Keratinocyte (primary cell): Measurements from ENCODE around the gene ILKAP. TPM values are rescaled to one million over a fixed set of nuclear protein-coding genes. Genes with fewer than 3 reads are reported as not detected.

Source experiments
- DNase-seq: peaks from one replicate; pipeline ENCODE4 v3.0.0-alpha.2; 2011; ENCODE audit warnings: low read depth, missing footprints, low spot score
- FAIRE-seq: peaks from 2 replicates; lab custom pipeline; 2011; peaks lifted over from hg19 to GRCh38; lab: Jason Lieb, UNC
- H2AFZ ChIP-seq: 2 replicates; pipeline ENCODE4 v1.6.0; 2012; ENCODE audit warnings: low read length, control low read depth, inconsistent platforms; ENCODE audit not compliant: control insufficient read depth
- H3K27ac ChIP-seq: 2 replicates; pipeline ENCODE4 v1.5.1; 2011; ENCODE audit warnings: low read length; ENCODE audit not compliant: control insufficient read depth, insufficient read depth
- H3K27me3 ChIP-seq: 3 replicates; pipeline ENCODE4 v1.6.0; 2011; ENCODE audit warnings: low read length; ENCODE audit not compliant: control insufficient read depth, insufficient read depth; ENCODE audit errors: extremely low read depth
- H3K36me3 ChIP-seq, 2 experiments: 2 replicates in 1 of 2; 3 replicates in 1 of 2; pipeline ENCODE4 v1.5.1; 2011; ENCODE audit warnings: low read length in 2 of 2, mild to moderate bottlenecking in 1 of 2; ENCODE audit not compliant: control insufficient read depth in 2 of 2, insufficient read depth in 2 of 2; ENCODE audit errors: extremely low read depth in 1 of 2
- H3K4me1 ChIP-seq: 3 replicates; pipeline ENCODE4 v1.5.1; 2011; ENCODE audit warnings: low read length; ENCODE audit not compliant: control insufficient read depth, insufficient read depth; ENCODE audit errors: extremely low read depth
- H3K4me2 ChIP-seq: 3 replicates; pipeline ENCODE4 v1.6.0; 2011; ENCODE audit warnings: low read depth, low read length; ENCODE audit not compliant: control insufficient read depth, insufficient read depth; ENCODE audit errors: extremely low read depth
- H3K4me3 ChIP-seq, 3 experiments: fragments of 200-600 bp in 1 of 3; sonication (generic) in 1 of 3; 2 replicates in 2 of 3; 3 replicates in 1 of 3; pipeline ENCODE4 v1.5.1; 2011 to 2016; ENCODE audit warnings: low read length in 3 of 3, mild to moderate bottlenecking in 3 of 3, control low read depth in 2 of 3, inconsistent platforms in 1 of 3, low read depth in 1 of 3, mixed read lengths in 1 of 3, mixed run types in 1 of 3, moderate library complexity in 1 of 3; ENCODE audit not compliant: control insufficient read depth in 2 of 3, insufficient read depth in 2 of 3; ENCODE audit errors: extremely low read depth in 1 of 3
- H3K79me2 ChIP-seq: 2 replicates; pipeline ENCODE4 v1.6.0; 2012; ENCODE audit warnings: low read length; ENCODE audit not compliant: control insufficient read depth, insufficient read depth
- H3K9ac ChIP-seq: 3 replicates; pipeline ENCODE4 v1.6.0; 2011; ENCODE audit warnings: low read length; ENCODE audit not compliant: control insufficient read depth, insufficient read depth; ENCODE audit errors: extremely low read depth
- H3K9me1 ChIP-seq: 3 replicates; pipeline ENCODE4 v1.6.0; 2011; ENCODE audit warnings: low read length; ENCODE audit not compliant: control insufficient read depth, insufficient read depth; ENCODE audit errors: extremely low read depth
- H3K9me3 ChIP-seq: 2 replicates; pipeline ENCODE4 v1.5.1; 2012; ENCODE audit warnings: low read depth, low read length; ENCODE audit not compliant: control insufficient read depth
- H4K20me1 ChIP-seq: 3 replicates; pipeline ENCODE4 v1.6.0; 2011; ENCODE audit warnings: low read length; ENCODE audit not compliant: control insufficient read depth, insufficient read depth; ENCODE audit errors: extremely low read depth
- CTCF ChIP-seq, 3 experiments: IDR thresholded peaks in 1 of 3; conservative IDR thresholded peaks in 1 of 3; optimal IDR thresholded peaks in 1 of 3; 2 replicates in 2 of 3; 3 replicates in 1 of 3; pipeline versions ENCODE3 to v1.5.1; 2011; ENCODE audit warnings: low read length in 3 of 3, mild to moderate bottlenecking in 3 of 3, moderate library complexity in 2 of 3, control low read depth in 1 of 3, inconsistent platforms in 1 of 3; ENCODE audit not compliant: insufficient read depth in 2 of 3; ENCODE audit errors: extremely low read depth in 1 of 3
- EZH2 ChIP-seq: IDR thresholded peaks from one replicate; pipeline ENCODE4 v1.6.1; 2012; ENCODE audit warnings: inconsistent platforms, mild to moderate bottlenecking, low read length, moderate library complexity
- dilution Hi-C: fragments of 300-500 bp; cut with MboI; formaldehyde crosslinking; loops from one replicate; pipeline ENCODE4 v1.7.0; 2020; ENCODE audit warnings: low sequenced_read_pairs; ENCODE audit not compliant: extremely low pct_ligation_motif_present
- polyA plus RNA-seq, 5 experiments: library from polyadenylated mRNA; depleted of rRNA in 3 of 5; stranded (reverse) in 3 of 5; stranded (forward) in 1 of 5; unstranded in 1 of 5; fragments of >200 nt; gene quantifications; 1 replicate in 1 of 5; 2 replicates in 3 of 5; 3 replicates in 1 of 5; pipeline versions ENCODE4 v1.2.1 to v1.2.3, GENCODE V29; 2011 to 2012; ENCODE audit warnings: missing spikeins in 2 of 5, low read depth in 1 of 5, low replicate concordance in 1 of 5

The ILKAP gene
- polyA plus RNA-seq, 1 donor (not counting 4 experiments of a cell fraction or from before 2014, with no cell fraction given), result 39.1 TPM

- H4K20me1 ChIP-seq, result no peaks in the 10 kb centered on the region
- no peak overlapping the region for H3K27ac ChIP-seq
- H3K9me1 ChIP-seq, result no peaks in the 10 kb centered on the region
- dilution Hi-C loops, result no loop called here
- H3K9ac ChIP-seq, result no peak overlapping the region
- TF ChIP-seq CTCF (optimal IDR thresholded peaks at IDR 0.05 in 1 of 3, IDR thresholded peaks at IDR 0.05 in 1 of 3, conservative IDR thresholded peaks at IDR 0.05 in 1 of 3; ENCODE audit: extremely low read depth in 1 of 3, insufficient read depth in 2 of 3, low read length in 3 of 3) (no peak), EZH2 (no peak)
- no peaks in the 10 kb centered on the region for H3K4me1 ChIP-seq
- H3K79me2 ChIP-seq, result no peaks in the 10 kb centered on the region
- H3K4me2 ChIP-seq, result no peak overlapping the region
- no peak overlapping the region for H3K4me3 ChIP-seq
- FAIRE-seq (no peak), DNase-seq (no peak)
- no peaks in the 10 kb centered on the region for H3K36me3 ChIP-seq
- no peaks in the 10 kb centered on the region for H3K9me3 ChIP-seq
- peak overlapping the region; percentile 76 for H2AFZ ChIP-seq
- peaks cover 11% of the 10 kb centered on the region for H3K27me3 ChIP-seq
These were observed 76.7 kb downstream of the ILKAP start for GRCh38 chr2:238126775-238127164.

- H3K27me3 ChIP-seq, result peaks cover 14% of the 10 kb centered on the region
- dilution Hi-C loops, result no loop called here
- FAIRE-seq, result peak; percentile 65
These were observed 77.2 kb downstream of the ILKAP start for GRCh38 chr2:238126338-238126737.

More at GRCh38 chr2:238126338-238126737, 77.2 kb downstream of the ILKAP start:
- Histone ChIP-seq H3K4me1 (no peaks in the 10 kb centered on the region), H4K20me1 (no peaks in the 10 kb centered on the region), H3K79me2 (no peaks in the 10 kb centered on the region), H3K4me3 (no peak overlapping the region), H3K9me3 (no peaks in the 10 kb centered on the region), H3K27ac (no peak overlapping the region), H3K9ac (no peak overlapping the region), H2AFZ (no peak overlapping the region), H3K9me1 (no peaks in the 10 kb centered on the region), H3K4me2 (no peak overlapping the region), H3K36me3 (no peaks in the 10 kb centered on the region)
- TF ChIP-seq CTCF (optimal IDR thresholded peaks at IDR 0.05 in 1 of 3, IDR thresholded peaks at IDR 0.05 in 1 of 3, conservative IDR thresholded peaks at IDR 0.05 in 1 of 3; ENCODE audit: extremely low read depth in 1 of 3, insufficient read depth in 2 of 3, low read length in 3 of 3), result no peak
- TF ChIP-seq EZH2, result no peak
- no peak for DNase-seq
